ENCODE data around the gene YPEL5.

YPEL5 gene

DNA sequence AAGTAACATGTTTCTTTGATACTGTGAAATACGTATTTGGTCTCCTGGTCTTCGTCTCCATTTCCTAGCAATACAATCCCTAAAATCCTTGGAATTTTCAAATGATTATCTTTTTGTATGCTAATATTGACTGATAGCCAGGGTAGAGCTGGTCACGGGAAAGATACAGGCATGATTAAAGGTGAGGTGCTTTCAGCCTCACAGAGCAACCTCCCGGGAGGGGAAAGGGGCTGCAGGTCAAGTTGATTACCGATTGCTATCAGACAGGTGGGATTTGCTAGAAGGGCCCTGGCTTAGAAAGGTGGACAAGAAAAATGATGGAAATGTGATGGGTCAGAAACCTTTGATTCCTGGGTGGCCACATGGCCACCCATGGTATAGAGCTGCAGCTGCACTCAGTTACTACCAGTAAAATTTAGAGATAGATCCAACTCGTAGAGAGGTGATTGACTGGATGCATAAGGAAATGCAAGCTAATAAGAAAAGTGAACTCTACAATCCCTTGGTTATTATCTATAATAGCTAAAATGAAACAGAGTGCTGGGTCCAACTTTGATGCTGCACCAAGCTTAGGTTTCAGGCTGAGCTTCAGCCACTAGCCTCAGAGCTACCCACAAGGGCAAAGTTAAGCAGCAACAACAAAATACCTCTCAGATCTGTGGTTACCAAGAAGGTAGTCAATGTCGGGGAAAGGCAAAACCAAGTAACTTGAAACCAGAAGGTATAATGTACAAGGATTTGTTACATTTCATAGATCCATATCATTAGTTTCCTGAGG is 15.3 kb downstream of the YPEL5 start:
- Histone ChIP-seq H3K4me2 (no peak overlapping the region), H3K9me3 (no peaks in the 10 kb centered on the region), H3K9ac (no peak overlapping the region), H3K36me3 (peaks cover 22% of the 10 kb centered on the region), H3K4me3 (no peak overlapping the region), H3K27ac (no peak overlapping the region), H4K20me1 (no peaks in the 10 kb centered on the region), H3K27me3 (no peaks in the 10 kb centered on the region), H3K4me1 (peaks cover 53% of the 10 kb centered on the region)
- no peak for TF ChIP-seq Cebpa-rat (IDR thresholded peaks at IDR 0.05)

DNA sequence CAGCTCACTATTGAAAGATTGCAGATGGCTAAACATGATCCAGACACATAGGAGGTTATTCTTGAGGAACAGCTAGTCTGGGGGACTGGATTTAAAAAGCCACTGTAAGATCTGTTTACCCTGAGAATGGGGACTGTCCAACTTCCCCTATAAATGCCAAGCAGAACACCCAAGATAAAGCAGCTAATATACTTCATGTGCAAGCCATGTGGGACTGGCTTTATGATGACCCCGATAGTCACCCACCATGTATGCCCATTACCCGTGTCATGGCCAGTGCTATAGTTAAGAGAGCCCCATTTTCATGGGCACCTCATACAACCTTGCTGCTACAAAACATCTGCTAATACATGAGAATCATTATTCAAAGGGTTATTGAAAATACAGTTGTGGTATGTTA is 16.0 kb downstream of the YPEL5 start:
- TF ChIP-seq Cebpa-rat (IDR thresholded peaks at IDR 0.05): no peak
- no peaks in the 10 kb centered on the region for H3K27me3 ChIP-seq
- H3K4me1 ChIP-seq: peaks cover 46% of the 10 kb centered on the region
- no peak overlapping the region for H3K4me3 ChIP-seq
- peaks cover 15% of the 10 kb centered on the region for H3K36me3 ChIP-seq
- H3K9me3 ChIP-seq: no peaks in the 10 kb centered on the region
- no peak overlapping the region for H3K27ac ChIP-seq
- no peak overlapping the region for H3K4me2 ChIP-seq
- no peaks in the 10 kb centered on the region for H4K20me1 ChIP-seq
- no peak overlapping the region for H3K9ac ChIP-seq

DNA sequence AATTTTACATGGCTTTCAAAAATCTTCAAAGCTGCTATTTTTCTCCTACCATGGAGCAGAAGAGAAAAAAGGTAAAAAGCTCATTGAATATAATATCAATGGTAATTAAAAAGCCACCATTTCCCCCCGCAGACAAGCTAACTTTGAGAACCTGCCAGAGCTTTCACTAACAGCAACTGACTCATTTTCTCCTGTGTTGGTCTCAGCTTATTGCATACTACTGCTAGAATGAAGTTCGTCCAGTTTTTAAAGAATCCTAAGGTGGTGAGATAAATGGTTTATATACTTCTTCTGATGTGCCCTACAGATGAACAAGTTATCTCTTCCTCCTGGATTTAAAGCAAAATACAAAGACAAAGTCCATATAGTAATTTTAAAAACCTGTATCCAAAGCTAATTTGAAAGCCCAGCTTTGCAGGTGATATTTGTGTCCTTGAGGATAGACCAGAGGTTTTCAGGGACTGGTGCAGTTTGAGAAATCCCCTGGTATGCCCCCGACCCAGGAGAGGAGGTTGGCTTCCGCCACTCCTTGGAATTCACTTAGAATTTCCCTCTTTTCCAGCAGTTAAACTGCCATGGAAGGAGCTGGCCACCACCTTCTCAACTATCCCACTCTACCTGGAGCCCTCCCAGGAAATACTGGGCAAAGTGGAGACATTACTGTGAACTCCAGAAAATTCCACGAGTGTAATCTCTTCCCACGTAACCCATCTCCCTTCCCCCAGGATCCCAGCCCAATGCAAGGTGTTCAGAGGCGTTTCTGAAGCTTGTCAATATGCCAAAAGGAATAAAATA is 17.5 kb downstream of the YPEL5 start:
- H3K4me3 ChIP-seq: no peak overlapping the region
- H3K27ac ChIP-seq: 0 out of 2 replicates have a peak overlapping the region, but pooled peaks have one; percentile 18

DNA sequence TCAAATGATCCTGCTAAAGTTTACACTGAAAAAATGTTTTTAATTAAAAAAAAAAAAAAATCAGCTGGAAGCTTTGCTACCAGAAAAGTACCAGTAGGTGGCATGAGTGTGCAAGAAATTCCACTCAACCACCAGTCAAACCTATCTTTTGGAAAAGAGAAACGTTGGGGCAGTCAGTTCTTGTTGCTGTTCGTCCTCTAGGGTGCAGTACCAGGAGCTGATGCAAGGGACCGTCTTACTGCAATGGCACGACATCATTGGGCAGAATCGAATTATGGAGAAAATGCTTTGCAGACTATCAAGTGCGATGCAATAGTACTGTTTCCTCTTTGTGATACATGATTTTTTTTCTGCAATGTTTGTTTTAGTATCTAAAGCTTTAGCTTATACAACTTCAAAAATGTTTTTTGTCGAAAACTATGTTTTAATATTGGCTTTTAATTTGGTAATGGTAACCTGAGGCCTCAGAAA is 18.3 kb downstream of the YPEL5 start:
- no peaks in the 10 kb centered on the region for H3K9me3 ChIP-seq
- H4K20me1 ChIP-seq: no peaks in the 10 kb centered on the region
- no peak overlapping the region for H3K4me2 ChIP-seq
- H3K27me3 ChIP-seq: no peaks in the 10 kb centered on the region
- no peak overlapping the region for H3K4me3 ChIP-seq
- H3K27ac ChIP-seq: no peak overlapping the region
- TF ChIP-seq Cebpa-rat (IDR thresholded peaks at IDR 0.05): no peak
- H3K9ac ChIP-seq: no peak overlapping the region
- no peaks in the 10 kb centered on the region for H3K36me3 ChIP-seq
- peaks cover 25% of the 10 kb centered on the region for H3K4me1 ChIP-seq

More for the DNA sequence above, 17.5 kb downstream of the YPEL5 start:
- H3K4me2 ChIP-seq: no peak overlapping the region
- H3K4me1 ChIP-seq: peaks cover 32% of the 10 kb centered on the region
- no peaks in the 10 kb centered on the region for H4K20me1 ChIP-seq
- H3K36me3 ChIP-seq: peaks cover under 1% of the 10 kb centered on the region; the same call in 1 of the 2 replicates
- no peaks in the 10 kb centered on the region for H3K27me3 ChIP-seq
- no peak overlapping the region; the same call in 1 of the 2 replicates for H3K9ac ChIP-seq
- TF ChIP-seq Cebpa-rat (IDR thresholded peaks at IDR 0.05): no peak
- no peaks in the 10 kb centered on the region for H3K9me3 ChIP-seq

DNA sequence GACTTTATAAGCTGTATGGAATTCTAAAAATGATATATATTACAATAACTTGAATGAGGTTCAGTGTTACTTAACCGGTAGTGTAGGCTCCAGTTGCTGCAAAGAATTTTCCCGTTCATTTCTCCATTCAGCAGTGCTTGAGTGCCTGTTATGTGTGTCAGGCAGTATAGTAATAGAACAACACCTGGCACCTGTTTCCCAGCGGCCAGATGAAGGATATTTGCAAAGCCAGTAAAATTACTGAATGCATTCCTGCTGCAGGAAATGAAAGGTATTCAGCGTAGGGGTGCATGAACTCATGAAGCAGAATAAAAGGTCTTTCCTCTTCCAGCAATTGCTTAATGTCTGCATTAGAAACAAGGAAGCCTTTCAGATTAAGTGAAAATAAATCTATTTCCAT is 18.8 kb downstream of the YPEL5 start:
- Histone ChIP-seq H3K4me3 (no peak overlapping the region), H3K4me2 (no peak overlapping the region), H4K20me1 (no peaks in the 10 kb centered on the region), H3K9ac (no peak overlapping the region), H3K27ac (no peak overlapping the region), H3K9me3 (no peaks in the 10 kb centered on the region), H3K36me3 (no peaks in the 10 kb centered on the region), H3K4me1 (peaks cover 19% of the 10 kb centered on the region), H3K27me3 (no peaks in the 10 kb centered on the region)
- TF ChIP-seq Cebpa-rat (IDR thresholded peaks at IDR 0.05): no peak

DNA sequence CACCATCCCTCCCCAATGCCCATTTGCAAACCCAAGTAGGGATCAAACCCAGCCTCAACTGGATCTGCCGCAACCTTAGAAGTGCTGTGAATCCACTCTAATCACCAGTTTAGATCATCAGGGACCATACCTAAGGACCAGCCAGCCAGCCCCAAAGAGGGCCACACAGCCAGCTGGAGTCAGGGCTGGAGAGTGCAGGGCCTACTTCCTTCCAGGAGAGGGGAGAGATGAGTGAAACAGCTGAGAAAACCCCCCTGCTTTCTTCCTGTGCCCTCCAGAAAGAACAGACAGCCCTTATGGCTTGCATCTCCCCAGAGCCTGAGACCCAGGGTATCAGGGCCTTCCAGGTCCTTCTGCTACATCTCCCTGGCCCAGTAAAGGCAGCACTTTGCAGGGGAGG is 25.8 kb downstream of the YPEL5 start:
- no peak overlapping the region for H3K27ac ChIP-seq
- H4K20me1 ChIP-seq: no peaks in the 10 kb centered on the region
- H3K4me2 ChIP-seq: no peak overlapping the region
- H3K4me1 ChIP-seq: no peaks in the 10 kb centered on the region
- H3K27me3 ChIP-seq: no peaks in the 10 kb centered on the region
- H3K9me3 ChIP-seq: no peaks in the 10 kb centered on the region
- no peak overlapping the region for H3K4me3 ChIP-seq
- H3K9ac ChIP-seq: no peak overlapping the region
- TF ChIP-seq Cebpa-rat (IDR thresholded peaks at IDR 0.05): no peak
- H3K36me3 ChIP-seq: no peaks in the 10 kb centered on the region

DNA sequence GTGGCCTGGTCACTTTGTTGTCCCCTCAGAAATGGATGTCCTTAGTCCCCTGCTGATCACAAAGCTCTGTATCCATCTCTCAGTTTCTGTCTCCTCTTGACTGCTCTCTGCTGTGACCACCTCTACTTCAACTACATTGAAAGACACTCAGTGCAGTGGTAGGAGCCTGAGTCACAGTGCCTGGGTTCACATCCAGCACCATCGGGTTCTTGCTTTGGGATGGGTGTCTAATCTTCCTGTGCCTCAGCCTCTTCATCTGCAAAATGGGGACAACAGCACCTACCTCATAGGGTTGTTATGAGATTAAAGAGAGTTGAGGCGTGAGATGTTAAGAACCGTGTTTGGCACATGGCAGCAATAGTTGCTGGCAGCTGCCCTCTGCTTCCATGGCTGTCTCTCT is 30.6 kb downstream of the YPEL5 start:
- TF ChIP-seq Cebpa-rat (IDR thresholded peaks at IDR 0.05): no peak
- no peaks in the 10 kb centered on the region for H3K27me3 ChIP-seq
- H3K4me3 ChIP-seq: no peak overlapping the region

DNA sequence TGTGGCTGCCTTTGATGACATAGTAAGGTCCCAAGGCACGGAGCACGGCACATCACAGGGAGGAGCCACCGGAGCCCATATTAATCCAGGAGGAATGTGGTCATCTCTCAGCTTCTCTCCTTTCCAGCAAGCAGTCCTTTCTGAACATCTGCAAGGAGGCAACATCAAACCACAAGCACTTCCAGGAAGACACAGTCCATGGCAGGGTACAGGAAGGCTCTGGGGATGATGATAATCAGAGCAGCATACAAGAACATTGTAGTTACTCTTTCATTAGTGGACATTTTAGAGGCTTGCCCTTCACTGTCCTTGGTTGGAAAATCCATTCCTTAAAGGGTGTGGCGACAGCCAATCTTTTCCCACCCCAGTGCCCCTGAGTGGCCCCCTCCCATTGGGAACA is 31.1 kb downstream of the YPEL5 start:
- no peak for TF ChIP-seq Cebpa-rat (IDR thresholded peaks at IDR 0.05)
- Histone ChIP-seq H3K4me3 (no peak overlapping the region), H3K27me3 (no peaks in the 10 kb centered on the region), H3K4me1 (no peaks in the 10 kb centered on the region), H3K27ac (no peak overlapping the region), H4K20me1 (no peaks in the 10 kb centered on the region), H3K4me2 (no peak overlapping the region), H3K9ac (no peak overlapping the region), H3K9me3 (no peaks in the 10 kb centered on the region), H3K36me3 (no peaks in the 10 kb centered on the region)

More for the DNA sequence above, 30.6 kb downstream of the YPEL5 start:
- Histone ChIP-seq H3K9ac (no peak overlapping the region), H3K27ac (no peak overlapping the region), H4K20me1 (no peaks in the 10 kb centered on the region), H3K4me2 (no peak overlapping the region), H3K36me3 (no peaks in the 10 kb centered on the region), H3K9me3 (no peaks in the 10 kb centered on the region), H3K4me1 (no peaks in the 10 kb centered on the region)

DNA sequence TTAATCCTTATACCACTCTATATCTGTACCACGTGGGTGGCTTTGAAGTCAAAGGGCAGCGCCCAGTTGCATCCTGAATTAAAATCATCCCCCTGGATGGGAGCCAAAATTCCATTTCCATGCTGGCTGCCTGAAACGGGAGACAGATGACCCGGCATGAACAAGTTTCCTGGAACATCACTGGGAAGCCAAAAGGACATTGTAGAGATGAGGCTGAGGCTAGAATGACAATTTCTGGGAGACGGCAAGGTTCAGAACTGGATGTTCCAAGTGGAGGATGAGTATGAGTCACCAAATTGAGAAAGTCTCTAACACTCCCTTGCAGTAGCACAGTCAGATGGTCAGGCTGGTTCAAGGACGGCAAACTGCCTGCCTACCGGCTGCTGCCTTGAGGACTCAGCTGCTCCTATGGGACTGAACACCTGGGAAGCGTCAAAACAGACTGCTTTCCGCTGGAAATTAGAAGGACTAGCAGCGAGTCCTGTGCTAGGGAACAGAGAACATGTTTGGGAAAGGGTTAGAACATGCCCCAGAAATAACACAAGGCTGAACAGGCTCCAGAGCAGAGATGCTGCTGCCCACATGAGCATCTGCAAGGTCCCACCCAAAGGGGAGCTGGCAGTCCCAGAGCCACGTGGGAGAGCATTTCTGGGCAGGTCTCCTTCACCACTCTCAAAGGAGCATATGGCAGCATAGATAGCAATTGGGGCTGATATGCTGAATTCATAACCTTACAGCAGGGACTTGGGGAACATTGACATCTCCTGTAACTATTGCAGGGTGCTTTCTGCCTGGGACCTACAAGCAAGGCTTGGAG is 32.0 kb downstream of the YPEL5 start:
- no peaks in the 10 kb centered on the region for H3K4me1 ChIP-seq
- TF ChIP-seq Cebpa-rat (IDR thresholded peaks at IDR 0.05): no peak
- H3K36me3 ChIP-seq: no peaks in the 10 kb centered on the region
- H3K4me3 ChIP-seq: no peak overlapping the region
- no peak overlapping the region for H3K9ac ChIP-seq
- no peaks in the 10 kb centered on the region for H3K27me3 ChIP-seq
- H3K27ac ChIP-seq: no peak overlapping the region
- H3K4me2 ChIP-seq: no peak overlapping the region
- H3K9me3 ChIP-seq: no peaks in the 10 kb centered on the region
- no peaks in the 10 kb centered on the region for H4K20me1 ChIP-seq
